Neural progenitor cell (in vitro differentiated cells): Measurements from ENCODE around the gene PSPH. TPM values are rescaled to one million over a fixed set of nuclear protein-coding genes. Genes with fewer than 3 reads are reported as not detected.
"Not testable (repeated sequence)": the region's sequence is repeated elsewhere in the genome, so short reads cannot be mapped to it uniquely, and the experiment has no call there.

Experiments
- DNase-seq: peaks from one replicate; pipeline ENCODE4 v3.0.0-alpha.2; 2016; ENCODE audit warnings: low spot score
- H2AFZ ChIP-seq: fragments of 200-600 bp; sonication (generic); replicated peaks from 2 replicates; pipeline ENCODE4 v1.6.1; 2016; ENCODE audit warnings: antibody characterized with exemption
- H3F3A ChIP-seq: fragments of 200-600 bp; sonication (generic); 2 replicates; pipeline ENCODE4 v1.6.1; 2016; ENCODE audit warnings: antibody characterized with exemption, low read depth
- H3K27ac ChIP-seq: fragments of 200-600 bp; sonication (generic); 2 replicates; pipeline ENCODE4 v1.5.1; 2016; ENCODE audit warnings: mild to moderate bottlenecking
- H3K27me3 ChIP-seq: fragments of 200-600 bp; sonication (generic); 2 replicates; pipeline ENCODE4 v1.6.1; 2016; ENCODE audit warnings: mild to moderate bottlenecking, moderate library complexity
- H3K36me3 ChIP-seq: fragments of 200-600 bp; sonication (generic); 2 replicates; pipeline ENCODE4 v1.5.1; 2016
- H3K4me1 ChIP-seq: fragments of 200-600 bp; sonication (generic); 2 replicates; pipeline ENCODE4 v1.6.1; 2016; ENCODE audit warnings: mixed run types
- H3K4me2 ChIP-seq: fragments of 200-600 bp; sonication (generic); 2 replicates; pipeline ENCODE4 v1.6.1; 2016
- H3K4me3 ChIP-seq: fragments of 200-600 bp; sonication (generic); 2 replicates; pipeline ENCODE4 v1.5.1; 2016
- H3K79me2 ChIP-seq: fragments of 200-600 bp; sonication (generic); 2 replicates; pipeline ENCODE4 v1.6.1; 2016; ENCODE audit warnings: low read depth
- H3K9ac ChIP-seq: fragments of 200-600 bp; sonication (generic); 2 replicates; pipeline ENCODE4 v1.6.1; 2016
- H3K9me3 ChIP-seq: fragments of 200-600 bp; sonication (generic); 2 replicates; pipeline ENCODE4 v1.5.1; 2016; ENCODE audit warnings: low read depth
- H4K20me1 ChIP-seq: fragments of 200-600 bp; sonication (generic); 2 replicates; pipeline ENCODE4 v1.6.1; 2016; ENCODE audit warnings: low read depth
- H3K27ac Mint-ChIP-seq: 3 replicates; pipeline ENCODE4 v1.8.0; 2021; ENCODE audit warnings: mixed read lengths
- H3K27me3 Mint-ChIP-seq: 2 replicates; pipeline ENCODE4 v1.8.0; 2022; ENCODE audit warnings: low read depth, mild to moderate bottlenecking, inconsistent platforms, moderate library complexity, mixed read lengths; ENCODE audit not compliant: insufficient read depth
- H3K36me3 Mint-ChIP-seq: 3 replicates; pipeline ENCODE4 v1.8.0; 2021; ENCODE audit warnings: mixed read lengths
- H3K4me1 Mint-ChIP-seq: 3 replicates; pipeline ENCODE4 v1.8.0; 2021; ENCODE audit warnings: mixed read lengths
- H3K4me3 Mint-ChIP-seq: 3 replicates; pipeline ENCODE4 v1.8.0; 2021; ENCODE audit warnings: mild to moderate bottlenecking, moderate library complexity, mixed read lengths
- H3K9me3 Mint-ChIP-seq: 3 replicates; pipeline ENCODE4 v1.8.0; 2020; ENCODE audit warnings: mixed read lengths
- EZH2 ChIP-seq: fragments of 200-600 bp; sonication (generic); IDR thresholded peaks from 2 replicates; pipeline ENCODE4 v1.6.1; 2017; ENCODE audit warnings: antibody characterized with exemption, mild to moderate bottlenecking, moderate library complexity
- EZH2phosphoT487 ChIP-seq: fragments of 200-600 bp; sonication (generic); IDR thresholded peaks from 2 replicates; pipeline ENCODE4 v1.6.1; 2017; ENCODE audit warnings: antibody characterized with exemption
- total RNA-seq: library from RNA; depleted of rRNA; stranded (reverse); fragments of >200 nt; gene quantifications from 2 replicates; pipeline ENCODE4 v1.2.3, GENCODE V29; 2015; ENCODE audit warnings: low replicate concordance
- TF ChIP-seq, protein P1 (sequence below): fragments of 200-600 bp; sonication (generic); IDR thresholded peaks from 2 replicates; pipeline ENCODE4 v1.5.1; 2017; ENCODE audit warnings: antibody characterized with exemption, mild to moderate bottlenecking

The PSPH gene
- total RNA-seq, 1 donor from 2014 or later: 54.9 TPM

GRCh38 chr7:56053993-56054392 is 2.7 kb upstream of the PSPH start:
- peaks cover 16% of the 10 kb centered on the region for H3K4me1 ChIP-seq
- no peaks in the 10 kb centered on the region for H3K9me3 Mint-ChIP-seq
- no peaks in the 10 kb centered on the region for H3K9me3 ChIP-seq
- peaks cover 46% of the 10 kb centered on the region for H3F3A ChIP-seq
- peaks cover 36% of the 10 kb centered on the region for H4K20me1 ChIP-seq
- H3K27me3 Mint-ChIP-seq: peaks cover 5% of the 10 kb centered on the region
- TF ChIP-seq EZH2 (no peak), EZH2phosphoT487 (no peak)
- TF ChIP-seq, protein P1, sequence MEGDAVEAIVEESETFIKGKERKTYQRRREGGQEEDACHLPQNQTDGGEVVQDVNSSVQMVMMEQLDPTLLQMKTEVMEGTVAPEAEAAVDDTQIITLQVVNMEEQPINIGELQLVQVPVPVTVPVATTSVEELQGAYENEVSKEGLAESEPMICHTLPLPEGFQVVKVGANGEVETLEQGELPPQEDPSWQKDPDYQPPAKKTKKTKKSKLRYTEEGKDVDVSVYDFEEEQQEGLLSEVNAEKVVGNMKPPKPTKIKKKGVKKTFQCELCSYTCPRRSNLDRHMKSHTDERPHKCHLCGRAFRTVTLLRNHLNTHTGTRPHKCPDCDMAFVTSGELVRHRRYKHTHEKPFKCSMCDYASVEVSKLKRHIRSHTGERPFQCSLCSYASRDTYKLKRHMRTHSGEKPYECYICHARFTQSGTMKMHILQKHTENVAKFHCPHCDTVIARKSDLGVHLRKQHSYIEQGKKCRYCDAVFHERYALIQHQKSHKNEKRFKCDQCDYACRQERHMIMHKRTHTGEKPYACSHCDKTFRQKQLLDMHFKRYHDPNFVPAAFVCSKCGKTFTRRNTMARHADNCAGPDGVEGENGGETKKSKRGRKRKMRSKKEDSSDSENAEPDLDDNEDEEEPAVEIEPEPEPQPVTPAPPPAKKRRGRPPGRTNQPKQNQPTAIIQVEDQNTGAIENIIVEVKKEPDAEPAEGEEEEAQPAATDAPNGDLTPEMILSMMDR: no peak
- H3K4me2 ChIP-seq: peak overlapping the region; percentile 4
- H3K27ac Mint-ChIP-seq: no peak overlapping the region
- H3K27ac ChIP-seq: no peak overlapping the region
- peaks cover 36% of the 10 kb centered on the region for H3K36me3 ChIP-seq
- peaks cover 95% of the 10 kb centered on the region for H3K79me2 ChIP-seq
- no peak overlapping the region for H2AFZ ChIP-seq
- peaks cover 27% of the 10 kb centered on the region for H3K4me1 Mint-ChIP-seq
- no peak overlapping the region for H3K9ac ChIP-seq
- H3K4me3 ChIP-seq: no peak overlapping the region
- H3K27me3 ChIP-seq: no peaks in the 10 kb centered on the region
- peaks cover 24% of the 10 kb centered on the region for H3K36me3 Mint-ChIP-seq
- DNase-seq: no peak
- H3K4me3 Mint-ChIP-seq: peak overlapping the region; percentile 62

DNA sequence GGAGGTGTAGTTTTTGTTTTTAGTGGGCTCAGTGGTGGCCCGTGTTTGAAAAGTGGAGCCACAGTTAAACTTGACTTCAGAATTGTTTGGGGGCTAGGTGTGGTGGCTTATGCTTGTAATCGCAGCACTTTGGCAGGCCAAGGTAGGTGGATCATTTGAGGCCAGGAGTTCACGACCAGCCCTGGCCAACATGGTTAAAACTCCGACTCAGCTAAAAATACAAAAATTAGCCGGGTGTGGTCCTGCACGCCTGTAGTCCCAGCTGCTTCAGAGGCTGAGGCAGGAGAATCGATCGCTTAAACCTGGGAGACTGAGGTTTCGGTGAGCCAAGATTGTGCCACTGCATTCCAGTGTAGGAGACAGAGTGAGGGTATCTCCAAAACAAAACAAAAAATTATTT is 2.1 kb upstream of the PSPH start:
- H3K27ac Mint-ChIP-seq: no peak overlapping the region
- no peak for DNase-seq
- peaks cover 36% of the 10 kb centered on the region for H4K20me1 ChIP-seq
- H3K9ac ChIP-seq: no peak overlapping the region
- H2AFZ ChIP-seq: no peak overlapping the region
- H3K9me3 Mint-ChIP-seq: no peaks in the 10 kb centered on the region
- H3K27me3 Mint-ChIP-seq: peaks cover 5% of the 10 kb centered on the region
- H3F3A ChIP-seq: peaks cover 42% of the 10 kb centered on the region
- H3K36me3 ChIP-seq: peaks cover 31% of the 10 kb centered on the region
- H3K79me2 ChIP-seq: peaks cover 95% of the 10 kb centered on the region
- peak overlapping the region; percentile 100 for H3K4me2 ChIP-seq
- no peak overlapping the region for H3K27ac ChIP-seq
- no peaks in the 10 kb centered on the region for H3K27me3 ChIP-seq
- peaks cover 22% of the 10 kb centered on the region for H3K36me3 Mint-ChIP-seq
- peak overlapping the region; percentile 76 for H3K4me3 ChIP-seq
- H3K4me3 Mint-ChIP-seq: peak overlapping the region; percentile 96
- H3K4me1 Mint-ChIP-seq: peaks cover 30% of the 10 kb centered on the region
- TF ChIP-seq, protein P1: no peak
- TF ChIP-seq EZH2: no peak
- no peak for TF ChIP-seq EZH2phosphoT487
- H3K9me3 ChIP-seq: no peaks in the 10 kb centered on the region
- peaks cover 16% of the 10 kb centered on the region for H3K4me1 ChIP-seq

GRCh38 chr7:56051053-56051338 is 248 bp downstream of the PSPH start:
- peak overlapping the region; percentile 76 for H3K4me3 ChIP-seq
- peak overlapping the region; percentile 100 for H3K27ac Mint-ChIP-seq
- peaks cover 31% of the 10 kb centered on the region for H4K20me1 ChIP-seq
- H3K79me2 ChIP-seq: peaks cover 90% of the 10 kb centered on the region
- peaks cover 5% of the 10 kb centered on the region for H3K27me3 Mint-ChIP-seq
- TF ChIP-seq EZH2phosphoT487: no peak
- TF ChIP-seq, protein P1: no peak
- TF ChIP-seq EZH2: no peak
- peaks cover 16% of the 10 kb centered on the region for H3K36me3 ChIP-seq
- no peaks in the 10 kb centered on the region for H3K27me3 ChIP-seq
- no peaks in the 10 kb centered on the region for H3K9me3 Mint-ChIP-seq
- peak overlapping the region; percentile 83 for H3K4me2 ChIP-seq
- H3K9ac ChIP-seq: peak overlapping the region; percentile 84
- H3K27ac ChIP-seq: peak overlapping the region; percentile 53
- H3K4me3 Mint-ChIP-seq: peak overlapping the region; percentile 98
- peaks cover 35% of the 10 kb centered on the region for H3K4me1 Mint-ChIP-seq
- H3K9me3 ChIP-seq: no peaks in the 10 kb centered on the region
- H3K36me3 Mint-ChIP-seq: peaks cover 11% of the 10 kb centered on the region
- peaks cover 28% of the 10 kb centered on the region for H3F3A ChIP-seq
- peak overlapping the region; percentile 28 for H2AFZ ChIP-seq
- DNase-seq: no peak
- peaks cover 16% of the 10 kb centered on the region for H3K4me1 ChIP-seq

- H3K4me1 Mint-ChIP-seq: peaks cover 33% of the 10 kb centered on the region
- not testable (repeated sequence) for H3K27ac Mint-ChIP-seq
Measured at GRCh38 chr7:56048763-56049162, 2.5 kb downstream of the PSPH start.

More at GRCh38 chr7:56048763-56049162, 2.5 kb downstream of the PSPH start:
- not testable (repeated sequence) for H3K27me3 ChIP-seq, H3K4me2 ChIP-seq, H3K36me3 ChIP-seq, H3K4me3 ChIP-seq, H3K27me3 Mint-ChIP-seq, DNase-seq, H3K9ac ChIP-seq, H3K9me3 ChIP-seq, H3K9me3 Mint-ChIP-seq, H2AFZ ChIP-seq, H3K36me3 Mint-ChIP-seq, H3K27ac ChIP-seq
- H3K4me1 ChIP-seq: peaks cover 15% of the 10 kb centered on the region
- H4K20me1 ChIP-seq: peaks cover 15% of the 10 kb centered on the region
- H3K79me2 ChIP-seq: peaks cover 73% of the 10 kb centered on the region
- peaks cover 17% of the 10 kb centered on the region for H3F3A ChIP-seq
- peak overlapping the region; percentile 66 for H3K4me3 Mint-ChIP-seq
